HG02588 (cell line): ENCODE measurements around the gene PTPRN2.
"Not testable (repeated sequence)": the region's sequence is repeated elsewhere in the genome, so short reads cannot be mapped to it uniquely, and the experiment has no call there.

Source experiments
- ATAC-seq: cut with Tn5 transposase; IDR thresholded peaks from one replicate; pipeline ENCODE4 v1.9.1; 2021; ENCODE audit warnings: mild to moderate bottlenecking, moderate library complexity; ENCODE audit not compliant: unreplicated experiment

Gene PTPRN2

GRCh38 chr7:158391541-158391940 lies 196.1 kb downstream of the PTPRN2 start:
- no peak for ATAC-seq

GRCh38 chr7:158391141-158391540 lies 196.5 kb downstream of the PTPRN2 start:
- ATAC-seq: no peak

GRCh38 chr7:158390460-158390859 lies 197.2 kb downstream of the PTPRN2 start:
- no peak for ATAC-seq

- no peak for ATAC-seq
These were observed 197.9 kb downstream of the PTPRN2 start for GRCh38 chr7:158389514-158390425.

GRCh38 chr7:158388928-158389327 lies 198.7 kb downstream of the PTPRN2 start:
- ATAC-seq: no peak

GRCh38 chr7:158388072-158388471 lies 199.6 kb downstream of the PTPRN2 start:
- ATAC-seq: no peak

GRCh38 chr7:158387546-158387891 lies 200.1 kb downstream of the PTPRN2 start:
- ATAC-seq: no peak

GRCh38 chr7:158386866-158387545 lies 200.6 kb downstream of the PTPRN2 start:
- no peak for ATAC-seq

GRCh38 chr7:158386355-158386618 lies 201.3 kb downstream of the PTPRN2 start:
- no peak for ATAC-seq

GRCh38 chr7:158385496-158386354 lies 201.9 kb downstream of the PTPRN2 start:
- not testable (repeated sequence) for ATAC-seq

- ATAC-seq: no peak
These were observed 202.9 kb downstream of the PTPRN2 start for GRCh38 chr7:158384746-158385145.

- ATAC-seq: no peak
These were observed 204.0 kb downstream of the PTPRN2 start for GRCh38 chr7:158383665-158384064.

GRCh38 chr7:158382363-158383254 lies 205.0 kb downstream of the PTPRN2 start:
- ATAC-seq: no peak

- ATAC-seq: no peak
These were observed 205.7 kb downstream of the PTPRN2 start for GRCh38 chr7:158381956-158382355.

- ATAC-seq: no peak
These were observed 208.6 kb downstream of the PTPRN2 start for GRCh38 chr7:158378978-158379377.

GRCh38 chr7:158377800-158378623 lies 209.6 kb downstream of the PTPRN2 start:
- no peak for ATAC-seq

GRCh38 chr7:158376839-158377186 lies 210.8 kb downstream of the PTPRN2 start:
- ATAC-seq: not testable (repeated sequence)

- ATAC-seq: not testable (repeated sequence)
These were observed 211.3 kb downstream of the PTPRN2 start for GRCh38 chr7:158376146-158376838.

GRCh38 chr7:158375034-158375433 lies 212.6 kb downstream of the PTPRN2 start:
- no peak for ATAC-seq
